AG10803 (cell line): ENCODE results near the gene TMEM161B.

Source experiments
- DNase-seq: peaks from one replicate; pipeline ENCODE4 v3.0.0; 2010; ENCODE audit warnings: low read depth
- H3K4me3 ChIP-seq: 2 replicates; pipeline ENCODE4 v1.5.1; 2011; ENCODE audit warnings: mild to moderate bottlenecking, low read length, control low read depth
- CTCF ChIP-seq: conservative IDR thresholded peaks from 2 replicates; pipeline ENCODE4 v1.5.1; 2011; ENCODE audit warnings: mild to moderate bottlenecking, low read length, control low read depth, inconsistent platforms

The TMEM161B gene

GRCh38 chr5:88238732-88239131 is 29.9 kb downstream of the TMEM161B start:
- DNase-seq, result no peak
- no peak overlapping the region for H3K4me3 ChIP-seq
- no peak for TF ChIP-seq CTCF

DNA sequence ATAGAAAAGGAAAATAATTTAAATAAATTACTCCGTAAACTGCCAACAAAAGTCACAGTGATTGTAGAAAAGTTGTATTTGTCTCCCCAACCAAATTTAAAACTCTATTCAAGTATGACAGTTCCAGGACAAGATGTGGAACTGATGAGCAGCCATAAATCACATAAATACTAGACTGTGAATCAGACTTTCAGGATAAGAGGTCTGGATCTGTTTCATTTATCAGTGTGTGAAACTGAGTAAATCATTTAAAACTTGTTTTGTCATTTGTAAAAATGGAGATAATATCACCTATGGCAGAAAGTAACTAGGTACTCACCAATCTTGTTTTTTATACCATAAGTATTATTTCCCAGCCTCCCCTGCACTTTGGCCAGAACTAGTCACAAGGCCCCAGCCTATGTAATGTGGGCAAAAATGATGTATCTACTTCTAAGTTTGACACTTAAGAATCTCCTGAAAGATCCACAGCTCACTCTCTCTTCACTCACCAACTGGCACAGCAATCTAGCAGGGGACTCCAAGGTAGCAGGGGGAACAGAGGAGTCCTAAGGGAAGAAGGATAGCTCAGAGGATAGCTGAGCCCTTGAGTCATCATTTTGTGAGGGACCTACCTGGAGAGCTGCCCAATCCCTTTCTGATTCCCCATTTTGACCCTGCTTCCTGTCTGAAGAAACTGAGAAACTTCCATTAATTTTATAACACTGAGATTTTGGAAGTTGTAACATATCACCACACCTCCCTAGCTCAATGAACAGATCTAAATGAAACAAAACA is 31.6 kb downstream of the TMEM161B start:
- no peak for TF ChIP-seq CTCF
- peak; percentile 31 for DNase-seq
- H3K4me3 ChIP-seq, result no peak overlapping the region

DNA sequence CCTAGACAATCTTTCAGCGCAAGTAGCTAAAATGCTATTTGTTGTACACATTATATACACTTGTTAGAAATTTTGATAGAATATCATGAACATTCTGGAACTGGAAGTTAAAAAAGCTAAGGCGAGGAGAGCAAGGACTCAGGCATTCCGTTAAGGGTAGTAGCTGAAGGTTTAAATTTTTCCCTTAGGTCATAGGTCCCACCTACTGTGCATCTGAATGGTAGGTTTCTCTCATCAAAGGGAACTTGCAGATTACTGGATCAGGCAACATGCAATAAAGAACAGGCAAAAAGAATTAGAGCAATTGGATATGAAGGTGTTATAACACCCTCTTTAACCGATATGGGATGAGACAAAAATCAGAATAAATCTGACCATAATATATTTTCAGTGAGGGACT is 32.8 kb downstream of the TMEM161B start:
- no peak overlapping the region for H3K4me3 ChIP-seq
- DNase-seq, result no peak
- TF ChIP-seq CTCF, result no peak

GRCh38 chr5:88235346-88235745 is 33.3 kb downstream of the TMEM161B start:
- TF ChIP-seq CTCF, result no peak
- no peak overlapping the region for H3K4me3 ChIP-seq
- DNase-seq, result no peak

DNA sequence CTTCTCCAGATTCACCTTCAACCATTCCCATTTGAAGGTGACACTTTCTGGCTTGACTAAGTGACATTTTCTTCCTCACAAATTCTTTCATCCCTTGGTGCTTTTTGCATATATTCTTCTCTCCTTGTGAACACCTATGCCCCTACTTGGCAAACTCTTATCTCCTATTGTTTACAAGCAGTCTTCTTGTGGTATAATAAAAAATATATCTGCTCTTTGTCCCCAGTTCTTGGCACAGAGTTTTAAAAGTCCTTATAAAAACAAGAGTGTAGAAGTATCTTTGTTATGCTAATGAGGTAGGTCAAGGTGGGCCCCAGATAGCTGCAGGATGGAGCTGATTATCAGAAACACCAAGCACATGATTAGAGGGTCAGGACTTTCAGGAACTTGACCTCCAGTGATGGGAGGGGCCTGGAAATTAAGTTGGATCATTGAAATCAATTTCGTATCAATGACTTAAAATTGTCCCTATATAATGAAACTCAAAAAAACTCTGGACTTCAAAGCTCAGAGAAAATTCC is 38.0 kb downstream of the TMEM161B start:
- no peak overlapping the region for H3K4me3 ChIP-seq
- TF ChIP-seq CTCF, result no peak
- no peak for DNase-seq

DNA sequence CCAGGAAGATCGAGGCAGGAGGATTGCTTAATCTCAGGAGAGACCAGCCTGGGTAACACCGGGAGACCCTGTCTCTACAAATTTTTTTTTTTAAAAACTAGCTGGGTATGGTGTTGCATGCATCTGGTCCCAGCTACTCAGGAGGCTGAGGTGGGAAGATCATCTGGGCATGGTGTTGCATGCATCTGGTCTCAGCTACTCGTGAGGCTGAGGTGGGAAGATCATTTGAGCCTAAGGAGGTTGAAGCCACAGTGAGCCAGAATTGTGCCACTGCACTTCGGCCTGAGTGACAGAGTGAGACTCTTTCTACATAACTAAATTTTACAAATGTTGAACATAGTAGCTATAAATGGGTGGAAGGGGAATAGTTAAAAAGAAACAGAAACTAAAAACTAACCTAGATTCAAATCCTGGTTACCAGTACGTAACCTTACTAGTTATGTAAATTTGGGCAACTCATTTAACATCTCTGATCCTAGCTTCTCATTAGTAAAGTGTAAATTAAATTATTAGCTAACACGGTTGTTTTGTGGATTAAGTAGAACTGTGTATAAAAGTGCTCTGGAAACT is 41.7 kb downstream of the TMEM161B start:
- TF ChIP-seq CTCF, result no peak
- H3K4me3 ChIP-seq, result no peak overlapping the region
- no peak for DNase-seq

GRCh38 chr5:88214655-88215054 is 54.0 kb downstream of the TMEM161B start:
- no peak for DNase-seq
- no peak overlapping the region for H3K4me3 ChIP-seq
- TF ChIP-seq CTCF, result no peak
